ENCODE measurements around the gene GCLM. TPM values are rescaled to one million over a fixed set of nuclear protein-coding genes. Genes with fewer than 3 reads are reported as not detected.

Gene GCLM
- total RNA-seq, 1 experiment from 2014 or later = 14.1 TPM

DNA sequence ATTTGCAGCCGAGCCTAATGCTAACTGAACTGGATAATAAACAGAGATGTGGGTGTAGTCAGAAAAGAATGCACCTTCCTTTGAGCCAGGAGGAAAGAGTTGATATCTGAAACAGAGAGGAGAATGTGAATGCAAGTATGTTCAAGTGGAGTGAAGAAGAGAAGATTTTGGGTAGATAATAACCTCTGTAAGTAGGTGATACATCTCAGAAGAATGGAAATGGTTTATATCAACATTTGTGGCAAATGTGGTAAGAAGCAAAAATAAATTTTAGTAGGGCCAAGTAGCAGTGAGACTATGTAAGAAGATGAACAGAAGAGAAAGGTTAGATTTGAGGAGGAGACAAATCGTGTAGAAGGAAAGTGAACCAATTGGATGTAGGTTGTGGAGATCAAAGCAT, 28.5 kb downstream of the GCLM start (continued):
- TF ChIP-seq NFATC4 (CRISPR knock-in tag; IDR thresholded peaks at IDR 0.05) = no peak
- TF ChIP-seq, protein P1, sequence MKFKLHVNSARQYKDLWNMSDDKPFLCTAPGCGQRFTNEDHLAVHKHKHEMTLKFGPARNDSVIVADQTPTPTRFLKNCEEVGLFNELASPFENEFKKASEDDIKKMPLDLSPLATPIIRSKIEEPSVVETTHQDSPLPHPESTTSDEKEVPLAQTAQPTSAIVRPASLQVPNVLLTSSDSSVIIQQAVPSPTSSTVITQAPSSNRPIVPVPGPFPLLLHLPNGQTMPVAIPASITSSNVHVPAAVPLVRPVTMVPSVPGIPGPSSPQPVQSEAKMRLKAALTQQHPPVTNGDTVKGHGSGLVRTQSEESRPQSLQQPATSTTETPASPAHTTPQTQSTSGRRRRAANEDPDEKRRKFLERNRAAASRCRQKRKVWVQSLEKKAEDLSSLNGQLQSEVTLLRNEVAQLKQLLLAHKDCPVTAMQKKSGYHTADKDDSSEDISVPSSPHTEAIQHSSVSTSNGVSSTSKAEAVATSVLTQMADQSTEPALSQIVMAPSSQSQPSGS (CRISPR knock-in tag; IDR thresholded peaks at IDR 0.05; ENCODE audit: borderline replicate concordance, low read depth) = no peak

DNA sequence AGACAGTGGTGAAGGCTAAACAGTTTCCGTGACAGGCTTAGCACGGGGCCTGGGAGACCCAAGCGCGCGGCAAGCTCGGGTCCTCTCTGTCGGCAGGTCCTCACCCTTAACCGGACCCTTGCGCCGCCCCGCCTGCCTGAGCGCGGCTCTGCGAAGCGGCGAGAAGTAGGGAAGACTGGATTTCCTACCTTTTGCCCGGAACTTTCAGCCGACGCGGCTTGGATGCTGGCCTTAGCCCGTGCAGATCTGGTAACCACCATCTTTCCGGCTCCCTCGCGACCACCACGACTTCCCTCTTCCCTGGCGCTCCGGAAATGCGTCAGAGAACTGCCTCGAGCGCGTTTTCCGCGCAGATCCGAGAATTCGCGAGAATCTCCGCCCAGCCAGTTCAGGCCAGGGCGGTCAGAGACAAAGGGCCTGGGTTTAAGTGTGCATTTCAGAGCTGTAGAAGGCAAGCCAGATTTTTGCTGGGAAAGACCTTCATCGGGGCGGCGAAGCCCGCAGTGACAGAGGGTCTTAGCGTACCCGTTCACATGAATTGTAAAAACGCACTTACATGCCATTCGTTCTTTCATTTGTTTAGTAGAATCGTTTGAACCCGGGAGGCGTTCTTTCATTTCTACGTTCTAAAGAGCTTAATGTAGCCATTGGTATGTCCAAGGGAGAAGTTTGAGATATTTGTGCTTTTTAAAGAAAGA, 30.2 kb downstream of the GCLM start, which contains the start of gene DNTTIP2:
DNTTIP2 (minus strand) TSS at position 318 of the 698 bp plus-strand sequence; CDS start at position 260, 58 bp downstream.
- ATAC-seq = peak; percentile 97
- H3K36me3 Mint-ChIP-seq = peaks cover 36% of the 10 kb centered on the region
- DNase-seq (ENCODE audit: low spot score) = peak; percentile 92
- H3K4me1 Mint-ChIP-seq = peaks cover 21% of the 10 kb centered on the region
- H3K4me3 Mint-ChIP-seq = peak within 1 kb of the TSS; percentile 98
- H3K9me3 Mint-ChIP-seq = no peaks in the 10 kb centered on the region
- no peaks in the 10 kb centered on the region for H3K27me3 Mint-ChIP-seq (ENCODE audit: low read depth)
- POLR2A ChIA-PET = interaction anchor here (0.7 to 2.0 kb wide), 5 partner anchors 10 to 160 kb away, joined by 3 to 11 read pairs (median 5); partner anchors contain the start of gene GCLM
- CTCF ChIA-PET = interaction anchor here (1.0 to 2.1 kb wide), 3 partner anchors 31 to 161 kb away, joined by 3 to 5 read pairs (median 4); no protein-coding TSS in a partner anchor
- peak within 1 kb of the TSS; percentile 99 for H3K27ac Mint-ChIP-seq
- TF ChIP-seq SP1 (CRISPR knock-in tag; conservative IDR thresholded peaks at IDR 0.05) (peak; percentile 78), CBFB (CRISPR knock-in tag; IDR thresholded peaks at IDR 0.05; ENCODE audit: low read depth) (no peak), ZNF317 (CRISPR knock-in tag; IDR thresholded peaks at IDR 0.05; ENCODE audit: borderline replicate concordance, low read depth) (no peak), NR1H2 (CRISPR knock-in tag; IDR thresholded peaks at IDR 0.05) (no peak), HMGA2 (CRISPR knock-in tag; IDR thresholded peaks at IDR 0.05) (no peak), GRHL2 (CRISPR knock-in tag; IDR thresholded peaks at IDR 0.05; ENCODE audit: insufficient replicate concordance, severe bottlenecking) (no peak), ZNF219 (CRISPR knock-in tag; IDR thresholded peaks at IDR 0.05; ENCODE audit: borderline replicate concordance) (no peak), TEAD1 (CRISPR knock-in tag; IDR thresholded peaks at IDR 0.05) (peak; percentile 89), CREB1 (CRISPR knock-in tag; IDR thresholded peaks at IDR 0.05) (peak; percentile 94), GTF2I (CRISPR knock-in tag; conservative IDR thresholded peaks at IDR 0.05) (no peak)
- TF ChIP-seq, protein P2, sequence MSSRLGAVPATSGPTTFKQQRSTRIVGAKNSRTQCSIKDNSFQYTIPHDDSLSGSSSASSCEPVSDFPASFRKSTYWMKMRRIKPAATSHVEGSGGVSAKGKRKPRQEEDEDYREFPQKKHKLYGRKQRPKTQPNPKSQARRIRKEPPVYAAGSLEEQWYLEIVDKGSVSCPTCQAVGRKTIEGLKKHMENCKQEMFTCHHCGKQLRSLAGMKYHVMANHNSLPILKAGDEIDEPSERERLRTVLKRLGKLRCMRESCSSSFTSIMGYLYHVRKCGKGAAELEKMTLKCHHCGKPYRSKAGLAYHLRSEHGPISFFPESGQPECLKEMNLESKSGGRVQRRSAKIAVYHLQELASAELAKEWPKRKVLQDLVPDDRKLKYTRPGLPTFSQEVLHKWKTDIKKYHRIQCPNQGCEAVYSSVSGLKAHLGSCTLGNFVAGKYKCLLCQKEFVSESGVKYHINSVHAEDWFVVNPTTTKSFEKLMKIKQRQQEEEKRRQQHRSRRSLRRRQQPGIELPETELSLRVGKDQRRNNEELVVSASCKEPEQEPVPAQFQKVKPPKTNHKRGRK (CRISPR knock-in tag; IDR thresholded peaks at IDR 0.05; ENCODE audit: borderline replicate concordance) = no peak
- TF ChIP-seq, protein P3, sequence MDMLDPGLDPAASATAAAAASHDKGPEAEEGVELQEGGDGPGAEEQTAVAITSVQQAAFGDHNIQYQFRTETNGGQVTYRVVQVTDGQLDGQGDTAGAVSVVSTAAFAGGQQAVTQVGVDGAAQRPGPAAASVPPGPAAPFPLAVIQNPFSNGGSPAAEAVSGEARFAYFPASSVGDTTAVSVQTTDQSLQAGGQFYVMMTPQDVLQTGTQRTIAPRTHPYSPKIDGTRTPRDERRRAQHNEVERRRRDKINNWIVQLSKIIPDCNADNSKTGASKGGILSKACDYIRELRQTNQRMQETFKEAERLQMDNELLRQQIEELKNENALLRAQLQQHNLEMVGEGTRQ (CRISPR knock-in tag; IDR thresholded peaks at IDR 0.05) = no peak
- TF ChIP-seq, protein P4, sequence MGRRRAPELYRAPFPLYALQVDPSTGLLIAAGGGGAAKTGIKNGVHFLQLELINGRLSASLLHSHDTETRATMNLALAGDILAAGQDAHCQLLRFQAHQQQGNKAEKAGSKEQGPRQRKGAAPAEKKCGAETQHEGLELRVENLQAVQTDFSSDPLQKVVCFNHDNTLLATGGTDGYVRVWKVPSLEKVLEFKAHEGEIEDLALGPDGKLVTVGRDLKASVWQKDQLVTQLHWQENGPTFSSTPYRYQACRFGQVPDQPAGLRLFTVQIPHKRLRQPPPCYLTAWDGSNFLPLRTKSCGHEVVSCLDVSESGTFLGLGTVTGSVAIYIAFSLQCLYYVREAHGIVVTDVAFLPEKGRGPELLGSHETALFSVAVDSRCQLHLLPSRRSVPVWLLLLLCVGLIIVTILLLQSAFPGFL (CRISPR knock-in tag; IDR thresholded peaks at IDR 0.05; ENCODE audit: borderline replicate concordance) = no peak
- TF ChIP-seq, protein P5, sequence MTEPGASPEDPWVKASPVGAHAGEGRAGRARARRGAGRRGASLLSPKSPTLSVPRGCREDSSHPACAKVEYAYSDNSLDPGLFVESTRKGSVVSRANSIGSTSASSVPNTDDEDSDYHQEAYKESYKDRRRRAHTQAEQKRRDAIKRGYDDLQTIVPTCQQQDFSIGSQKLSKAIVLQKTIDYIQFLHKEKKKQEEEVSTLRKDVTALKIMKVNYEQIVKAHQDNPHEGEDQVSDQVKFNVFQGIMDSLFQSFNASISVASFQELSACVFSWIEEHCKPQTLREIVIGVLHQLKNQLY (CRISPR knock-in tag; IDR thresholded peaks at IDR 0.05) = no peak
- TF ChIP-seq, protein P6, sequence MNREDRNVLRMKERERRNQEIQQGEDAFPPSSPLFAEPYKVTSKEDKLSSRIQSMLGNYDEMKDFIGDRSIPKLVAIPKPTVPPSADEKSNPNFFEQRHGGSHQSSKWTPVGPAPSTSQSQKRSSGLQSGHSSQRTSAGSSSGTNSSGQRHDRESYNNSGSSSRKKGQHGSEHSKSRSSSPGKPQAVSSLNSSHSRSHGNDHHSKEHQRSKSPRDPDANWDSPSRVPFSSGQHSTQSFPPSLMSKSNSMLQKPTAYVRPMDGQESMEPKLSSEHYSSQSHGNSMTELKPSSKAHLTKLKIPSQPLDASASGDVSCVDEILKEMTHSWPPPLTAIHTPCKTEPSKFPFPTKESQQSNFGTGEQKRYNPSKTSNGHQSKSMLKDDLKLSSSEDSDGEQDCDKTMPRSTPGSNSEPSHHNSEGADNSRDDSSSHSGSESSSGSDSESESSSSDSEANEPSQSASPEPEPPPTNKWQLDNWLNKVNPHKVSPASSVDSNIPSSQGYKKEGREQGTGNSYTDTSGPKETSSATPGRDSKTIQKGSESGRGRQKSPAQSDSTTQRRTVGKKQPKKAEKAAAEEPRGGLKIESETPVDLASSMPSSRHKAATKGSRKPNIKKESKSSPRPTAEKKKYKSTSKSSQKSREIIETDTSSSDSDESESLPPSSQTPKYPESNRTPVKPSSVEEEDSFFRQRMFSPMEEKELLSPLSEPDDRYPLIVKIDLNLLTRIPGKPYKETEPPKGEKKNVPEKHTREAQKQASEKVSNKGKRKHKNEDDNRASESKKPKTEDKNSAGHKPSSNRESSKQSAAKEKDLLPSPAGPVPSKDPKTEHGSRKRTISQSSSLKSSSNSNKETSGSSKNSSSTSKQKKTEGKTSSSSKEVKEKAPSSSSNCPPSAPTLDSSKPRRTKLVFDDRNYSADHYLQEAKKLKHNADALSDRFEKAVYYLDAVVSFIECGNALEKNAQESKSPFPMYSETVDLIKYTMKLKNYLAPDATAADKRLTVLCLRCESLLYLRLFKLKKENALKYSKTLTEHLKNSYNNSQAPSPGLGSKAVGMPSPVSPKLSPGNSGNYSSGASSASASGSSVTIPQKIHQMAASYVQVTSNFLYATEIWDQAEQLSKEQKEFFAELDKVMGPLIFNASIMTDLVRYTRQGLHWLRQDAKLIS (CRISPR knock-in tag; IDR thresholded peaks at IDR 0.05; ENCODE audit: borderline replicate concordance) = no peak
- TF ChIP-seq, protein P1 (CRISPR knock-in tag; IDR thresholded peaks at IDR 0.05; ENCODE audit: borderline replicate concordance, low read depth) = no peak
- TF ChIP-seq, protein P7, sequence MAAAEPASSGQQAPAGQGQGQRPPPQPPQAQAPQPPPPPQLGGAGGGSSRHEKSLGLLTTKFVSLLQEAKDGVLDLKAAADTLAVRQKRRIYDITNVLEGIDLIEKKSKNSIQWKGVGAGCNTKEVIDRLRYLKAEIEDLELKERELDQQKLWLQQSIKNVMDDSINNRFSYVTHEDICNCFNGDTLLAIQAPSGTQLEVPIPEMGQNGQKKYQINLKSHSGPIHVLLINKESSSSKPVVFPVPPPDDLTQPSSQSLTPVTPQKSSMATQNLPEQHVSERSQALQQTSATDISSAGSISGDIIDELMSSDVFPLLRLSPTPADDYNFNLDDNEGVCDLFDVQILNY (CRISPR knock-in tag; IDR thresholded peaks at IDR 0.05) = peak; percentile 72; the same call in 1 of the 2 replicates
- TF ChIP-seq, protein P8, sequence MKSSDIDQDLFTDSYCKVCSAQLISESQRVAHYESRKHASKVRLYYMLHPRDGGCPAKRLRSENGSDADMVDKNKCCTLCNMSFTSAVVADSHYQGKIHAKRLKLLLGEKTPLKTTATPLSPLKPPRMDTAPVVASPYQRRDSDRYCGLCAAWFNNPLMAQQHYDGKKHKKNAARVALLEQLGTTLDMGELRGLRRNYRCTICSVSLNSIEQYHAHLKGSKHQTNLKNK (CRISPR knock-in tag; IDR thresholded peaks at IDR 0.05) = no peak
- TF ChIP-seq, protein P9, sequence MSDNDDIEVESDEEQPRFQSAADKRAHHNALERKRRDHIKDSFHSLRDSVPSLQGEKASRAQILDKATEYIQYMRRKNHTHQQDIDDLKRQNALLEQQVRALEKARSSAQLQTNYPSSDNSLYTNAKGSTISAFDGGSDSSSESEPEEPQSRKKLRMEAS (CRISPR knock-in tag; IDR thresholded peaks at IDR 0.05) = peak; percentile 79; the same call in 1 of the 2 replicates
